ENCODE measurements around the gene ELN.

ELN gene

GRCh38 chr7:74061840-74062539, 34.0 kb downstream of the ELN start:
- Mint-ChIP-seq H3K27me3 (peaks cover 8% of the 10 kb centered on the region), H3K36me3 (no peaks in the 10 kb centered on the region), H3K9me3 (no peaks in the 10 kb centered on the region), H3K4me1 (peaks cover 5% of the 10 kb centered on the region), H3K4me3 (peak overlapping the region; percentile 12), H3K27ac (peak overlapping the region; percentile 99)
- DNase-seq (ENCODE audit: low spot score in 2 of 2) (peak; percentile 54 to 55), ATAC-seq (ENCODE audit: low read depth) (peak; percentile 98)

DNA sequence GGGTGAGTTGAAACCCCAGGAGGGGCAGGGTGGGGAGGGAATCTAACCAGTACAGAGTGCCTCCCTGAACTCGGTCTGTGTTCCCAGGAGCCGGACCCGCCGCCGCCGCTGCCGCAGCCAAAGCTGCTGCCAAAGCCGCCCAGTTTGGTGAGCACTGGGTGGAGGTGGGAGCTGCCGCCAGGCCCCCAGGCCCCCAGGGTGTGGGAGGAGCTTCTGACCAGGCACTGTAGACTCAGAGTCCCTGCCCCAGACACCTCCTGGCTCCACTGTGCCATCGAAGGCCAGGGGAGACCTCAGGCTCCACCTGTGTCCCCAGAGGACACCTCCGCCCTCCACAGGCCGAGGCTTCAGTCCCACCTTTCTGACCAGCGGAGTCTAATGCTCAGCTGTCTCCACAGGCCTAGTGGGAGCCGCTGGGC, 35.3 kb downstream of the ELN start:
- H3K36me3 Mint-ChIP-seq, result no peaks in the 10 kb centered on the region
- H3K27ac Mint-ChIP-seq, result peak overlapping the region; percentile 29
- no peaks in the 10 kb centered on the region for H3K9me3 Mint-ChIP-seq
- no peak for ATAC-seq (ENCODE audit: low read depth)
- peaks cover 3% of the 10 kb centered on the region for H3K27me3 Mint-ChIP-seq
- peaks cover 5% of the 10 kb centered on the region for H3K4me1 Mint-ChIP-seq
- no peak for DNase-seq (ENCODE audit: low spot score in 2 of 2)
- H3K4me3 Mint-ChIP-seq, result no peak overlapping the region

- ATAC-seq (ENCODE audit: low read depth), result no peak
- peaks cover 5% of the 10 kb centered on the region for H3K4me1 Mint-ChIP-seq
- H3K9me3 Mint-ChIP-seq, result no peaks in the 10 kb centered on the region
- DNase-seq (ENCODE audit: low spot score in 2 of 2), result no peak
- H3K4me3 Mint-ChIP-seq, result no peak overlapping the region
- peak overlapping the region; percentile 29 for H3K27ac Mint-ChIP-seq
- H3K27me3 Mint-ChIP-seq, result peaks cover 3% of the 10 kb centered on the region
- H3K36me3 Mint-ChIP-seq, result no peaks in the 10 kb centered on the region
These were observed 35.7 kb downstream of the ELN start for GRCh38 chr7:74063646-74064045.

DNA sequence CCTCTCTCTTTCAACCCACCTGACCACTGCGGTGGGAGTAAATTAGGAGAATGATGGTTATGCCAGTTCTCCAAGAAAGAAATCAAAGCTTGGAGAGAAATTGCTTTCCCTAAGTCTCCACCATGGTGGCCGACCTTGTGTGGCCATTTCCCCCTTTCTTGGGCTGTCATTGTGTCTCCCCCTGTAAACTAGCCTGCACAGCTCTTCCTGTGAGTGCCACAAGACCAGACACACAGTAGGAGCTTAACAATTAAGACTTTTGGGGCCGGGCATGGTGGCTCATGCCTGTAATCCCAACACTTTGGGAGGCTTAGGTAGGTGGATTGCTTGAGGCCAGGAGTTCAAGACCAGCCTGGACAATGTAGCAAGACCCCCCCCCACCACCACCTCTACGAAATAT, 36.7 kb downstream of the ELN start:
- no peaks in the 10 kb centered on the region for H3K9me3 Mint-ChIP-seq
- no peak for ATAC-seq (ENCODE audit: low read depth)

GRCh38 chr7:74066626-74067025, 38.7 kb downstream of the ELN start:
- H3K4me1 Mint-ChIP-seq, result peaks cover 5% of the 10 kb centered on the region
- DNase-seq (ENCODE audit: low spot score in 2 of 2), result no peak
- H3K9me3 Mint-ChIP-seq, result no peaks in the 10 kb centered on the region
- no peaks in the 10 kb centered on the region for H3K36me3 Mint-ChIP-seq
- H3K4me3 Mint-ChIP-seq, result no peak overlapping the region
- peaks cover 3% of the 10 kb centered on the region for H3K27me3 Mint-ChIP-seq
- ATAC-seq (ENCODE audit: low read depth), result no peak
- no peak overlapping the region for H3K27ac Mint-ChIP-seq

More for the DNA sequence above, 36.7 kb downstream of the ELN start:
- Mint-ChIP-seq H3K4me1 (peaks cover 5% of the 10 kb centered on the region), H3K27ac (no peak overlapping the region), H3K36me3 (no peaks in the 10 kb centered on the region), H3K27me3 (peaks cover 3% of the 10 kb centered on the region), H3K4me3 (no peak overlapping the region)
- no peak for DNase-seq (ENCODE audit: low spot score in 2 of 2)

DNA sequence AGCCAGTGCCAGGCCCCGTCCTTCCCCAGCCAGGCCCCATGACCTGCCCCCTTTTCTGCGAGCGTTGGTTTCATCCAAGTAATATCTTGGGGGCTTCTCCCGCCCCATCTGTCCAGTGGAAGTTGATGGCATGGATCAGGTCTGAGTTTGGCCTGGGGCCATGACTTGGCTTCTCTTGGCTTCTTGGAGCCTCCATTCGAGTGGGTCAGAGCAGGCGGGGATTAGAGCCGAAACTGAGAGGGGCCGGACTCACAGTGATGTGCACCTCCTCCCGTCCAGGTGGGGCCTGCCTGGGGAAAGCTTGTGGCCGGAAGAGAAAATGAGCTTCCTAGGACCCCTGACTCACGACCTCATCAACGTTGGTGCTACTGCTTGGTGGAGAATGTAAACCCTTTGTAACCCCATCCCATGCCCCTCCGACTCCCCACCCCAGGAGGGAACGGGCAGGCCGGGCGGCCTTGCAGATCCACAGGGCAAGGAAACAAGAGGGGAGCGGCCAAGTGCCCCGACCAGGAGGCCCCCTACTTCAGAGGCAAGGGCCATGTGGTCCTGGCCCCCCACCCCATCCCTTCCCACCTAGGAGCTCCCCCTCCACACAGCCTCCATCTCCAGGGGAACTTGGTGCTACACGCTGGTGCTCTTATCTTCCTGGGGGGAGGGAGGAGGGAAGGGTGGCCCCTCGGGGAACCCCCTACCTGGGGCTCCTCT, 40.6 kb downstream of the ELN start:
- ATAC-seq (ENCODE audit: low read depth), result no peak
- no peak overlapping the region for H3K4me3 Mint-ChIP-seq

DNA sequence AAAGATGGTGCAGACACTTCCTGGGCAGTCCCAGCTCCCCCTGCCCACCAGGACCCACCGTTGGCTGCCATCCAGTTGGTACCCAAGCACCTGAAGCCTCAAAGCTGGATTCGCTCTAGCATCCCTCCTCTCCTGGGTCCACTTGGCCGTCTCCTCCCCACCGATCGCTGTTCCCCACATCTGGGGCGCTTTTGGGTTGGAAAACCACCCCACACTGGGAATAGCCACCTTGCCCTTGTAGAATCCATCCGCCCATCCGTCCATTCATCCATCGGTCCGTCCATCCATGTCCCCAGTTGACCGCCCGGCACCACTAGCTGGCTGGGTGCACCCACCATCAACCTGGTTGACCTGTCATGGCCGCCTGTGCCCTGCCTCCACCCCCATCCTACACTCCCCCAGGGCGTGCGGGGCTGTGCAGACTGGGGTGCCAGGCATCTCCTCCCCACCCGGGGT, 41.1 kb downstream of the ELN start:
- Mint-ChIP-seq H3K27me3 (peaks cover 3% of the 10 kb centered on the region), H3K4me3 (no peak overlapping the region), H3K27ac (no peak overlapping the region), H3K36me3 (no peaks in the 10 kb centered on the region), H3K4me1 (no peaks in the 10 kb centered on the region), H3K9me3 (no peaks in the 10 kb centered on the region)
- ATAC-seq (ENCODE audit: low read depth) (no peak), DNase-seq (ENCODE audit: low spot score in 2 of 2) (no peak)

More for the DNA sequence above, 40.6 kb downstream of the ELN start:
- H3K27ac Mint-ChIP-seq, result no peak overlapping the region
- no peaks in the 10 kb centered on the region for H3K9me3 Mint-ChIP-seq
- H3K27me3 Mint-ChIP-seq, result peaks cover 3% of the 10 kb centered on the region
- DNase-seq (ENCODE audit: low spot score in 2 of 2), result no peak
- no peaks in the 10 kb centered on the region for H3K36me3 Mint-ChIP-seq
- H3K4me1 Mint-ChIP-seq, result no peaks in the 10 kb centered on the region

DNA sequence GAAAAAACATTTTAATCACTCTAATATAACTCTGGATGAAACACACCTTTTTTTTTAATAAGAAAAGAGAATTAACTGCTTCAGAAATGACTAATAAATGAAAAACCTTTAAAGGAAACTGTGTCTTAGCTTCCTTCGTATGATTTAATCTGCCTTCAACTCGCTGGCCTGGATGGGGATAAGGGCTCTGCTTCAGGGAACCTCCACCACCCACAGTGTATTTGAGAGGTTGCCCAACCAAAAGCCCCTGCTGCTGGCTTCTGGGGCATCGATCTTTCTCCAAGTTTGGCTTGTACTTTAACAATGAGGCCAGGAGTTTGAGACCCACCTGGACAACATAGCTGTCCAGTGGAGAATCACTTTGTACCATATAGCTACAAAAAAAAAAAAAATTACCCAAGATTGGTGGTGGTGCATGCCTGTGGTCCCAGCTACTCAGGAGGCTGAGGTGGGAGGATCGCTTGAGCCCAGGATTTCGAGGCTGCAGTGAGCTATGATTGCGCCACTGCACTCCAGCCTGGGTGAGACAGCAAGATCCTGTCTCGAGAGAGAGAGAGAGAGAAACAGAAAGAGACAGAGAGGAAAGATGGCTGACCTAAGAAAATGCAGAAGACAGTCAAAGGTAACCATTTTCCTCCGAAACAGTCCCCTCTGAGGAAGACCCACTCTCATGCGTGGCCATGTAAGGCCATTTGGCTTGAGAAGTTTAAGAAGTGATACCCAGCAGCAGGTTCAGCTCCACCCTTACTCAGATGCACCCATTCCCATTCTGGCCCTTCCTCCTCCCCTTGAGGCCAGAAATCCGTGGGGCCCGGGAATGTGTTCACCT, 42.0 kb downstream of the ELN start:
- ATAC-seq (ENCODE audit: low read depth) (no peak), DNase-seq (ENCODE audit: low spot score in 2 of 2) (no peak)
- Mint-ChIP-seq H3K9me3 (no peaks in the 10 kb centered on the region), H3K4me3 (no peak overlapping the region), H3K27ac (no peak overlapping the region), H3K4me1 (no peaks in the 10 kb centered on the region), H3K27me3 (peaks cover 3% of the 10 kb centered on the region), H3K36me3 (no peaks in the 10 kb centered on the region)

- H3K36me3 Mint-ChIP-seq, result no peaks in the 10 kb centered on the region
- no peaks in the 10 kb centered on the region for H3K4me1 Mint-ChIP-seq
- H3K27ac Mint-ChIP-seq, result no peak overlapping the region
- H3K4me3 Mint-ChIP-seq, result no peak overlapping the region
- no peak for ATAC-seq (ENCODE audit: low read depth)
- H3K27me3 Mint-ChIP-seq, result peaks cover 3% of the 10 kb centered on the region
- no peak for DNase-seq (ENCODE audit: low spot score in 2 of 2)
- no peaks in the 10 kb centered on the region for H3K9me3 Mint-ChIP-seq
These were observed 42.6 kb downstream of the ELN start for GRCh38 chr7:74070619-74070921.

DNA sequence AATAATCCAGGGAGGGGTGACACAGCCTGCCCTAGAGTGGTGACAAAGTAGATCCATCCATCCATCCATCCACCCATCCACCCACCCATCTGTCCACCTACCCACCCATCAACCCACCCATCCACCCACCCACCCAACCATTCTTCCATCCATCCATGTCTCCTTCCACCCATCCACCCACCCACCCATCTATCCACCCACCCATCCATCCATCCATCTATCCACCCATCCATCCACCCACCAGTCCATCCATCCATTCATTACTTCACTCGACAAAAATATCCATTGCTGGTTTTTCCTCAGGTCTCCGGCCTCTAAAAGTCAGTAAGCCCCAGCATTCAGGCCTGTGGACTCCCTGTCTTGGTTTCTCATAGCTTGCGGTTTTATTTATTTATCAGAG, 43.1 kb downstream of the ELN start:
- ATAC-seq (ENCODE audit: low read depth), result no peak
- no peaks in the 10 kb centered on the region for H3K27me3 Mint-ChIP-seq

DNA sequence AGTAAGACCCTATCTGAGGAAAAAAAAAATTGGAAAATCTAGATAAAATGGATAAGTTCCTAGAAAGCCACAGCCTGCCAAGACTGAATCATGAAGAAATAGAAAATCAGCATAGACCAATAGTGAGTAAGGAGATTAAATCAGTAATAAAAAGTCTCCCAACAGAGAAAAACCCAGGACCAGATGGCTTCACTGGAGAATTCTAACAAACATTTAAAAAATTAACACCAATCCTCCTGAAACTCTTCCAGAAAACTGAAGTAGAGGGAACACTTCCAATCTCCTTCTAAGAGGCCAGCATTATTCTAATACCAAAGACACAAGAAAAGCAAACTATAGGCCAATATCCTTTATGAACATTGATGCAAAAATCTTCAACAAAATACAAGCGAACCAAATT, 46.8 kb downstream of the ELN start:
- Mint-ChIP-seq H3K27me3 (no peaks in the 10 kb centered on the region), H3K4me3 (no peak overlapping the region), H3K27ac (no peak overlapping the region), H3K4me1 (no peaks in the 10 kb centered on the region), H3K36me3 (no peaks in the 10 kb centered on the region), H3K9me3 (no peaks in the 10 kb centered on the region)
- DNase-seq (ENCODE audit: low spot score in 2 of 2), result no peak
- ATAC-seq (ENCODE audit: low read depth), result no peak

More for the DNA sequence above, 43.1 kb downstream of the ELN start:
- Mint-ChIP-seq H3K9me3 (no peaks in the 10 kb centered on the region), H3K36me3 (no peaks in the 10 kb centered on the region), H3K4me1 (no peaks in the 10 kb centered on the region), H3K4me3 (no peak overlapping the region), H3K27ac (no peak overlapping the region)
- DNase-seq (ENCODE audit: low spot score in 2 of 2), result no peak

DNA sequence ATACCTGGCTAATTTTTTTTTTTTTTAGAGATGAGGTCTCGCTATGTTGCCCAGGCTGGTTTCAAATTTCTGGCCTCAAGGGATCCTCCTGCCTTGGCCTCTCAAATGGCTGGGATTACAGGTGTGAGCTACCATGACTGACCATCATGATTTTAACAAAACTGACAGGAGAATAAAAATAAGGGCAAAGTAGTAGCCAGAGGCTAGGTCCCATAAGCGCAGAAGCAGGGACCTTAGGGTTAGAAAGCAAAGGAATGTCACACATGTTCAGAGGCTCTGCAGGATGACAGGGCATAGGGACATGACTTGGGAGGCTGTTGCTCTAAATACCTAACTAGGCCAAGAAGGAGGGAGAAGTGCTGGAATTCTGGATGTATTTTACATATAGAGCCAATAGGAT, 50.5 kb downstream of the ELN start:
- DNase-seq (ENCODE audit: low spot score in 2 of 2), result no peak
- H3K4me1 Mint-ChIP-seq, result no peaks in the 10 kb centered on the region
- ATAC-seq (ENCODE audit: low read depth), result no peak
- no peaks in the 10 kb centered on the region for H3K9me3 Mint-ChIP-seq
- no peaks in the 10 kb centered on the region for H3K27me3 Mint-ChIP-seq
- no peak overlapping the region for H3K27ac Mint-ChIP-seq
- H3K36me3 Mint-ChIP-seq, result no peaks in the 10 kb centered on the region
- no peak overlapping the region for H3K4me3 Mint-ChIP-seq

DNA sequence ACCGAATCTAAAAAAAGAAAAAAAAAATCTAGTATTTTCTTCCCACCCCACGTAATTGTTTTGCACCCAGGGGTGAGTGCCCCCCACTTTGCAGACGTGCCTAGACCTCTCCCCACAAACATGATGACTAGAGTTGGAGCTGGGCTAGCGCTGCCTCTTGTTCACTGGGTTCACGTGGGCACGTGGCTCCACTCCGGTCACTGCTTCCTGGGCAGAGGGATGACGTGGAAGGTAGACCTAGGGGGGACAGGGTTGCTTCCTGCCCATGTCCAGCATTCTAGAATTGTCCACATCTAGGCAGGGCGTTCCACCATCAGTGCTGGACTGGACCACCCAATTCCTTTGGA, 54.8 kb downstream of the ELN start:
- ATAC-seq (ENCODE audit: low read depth) (no peak), DNase-seq (ENCODE audit: low spot score in 2 of 2) (no peak)
- no peak overlapping the region for H3K4me3 Mint-ChIP-seq
- H3K4me1 Mint-ChIP-seq, result peaks cover 10% of the 10 kb centered on the region
- peaks cover 4% of the 10 kb centered on the region for H3K36me3 Mint-ChIP-seq
- H3K9me3 Mint-ChIP-seq, result no peaks in the 10 kb centered on the region
- no peak overlapping the region for H3K27ac Mint-ChIP-seq
- no peaks in the 10 kb centered on the region for H3K27me3 Mint-ChIP-seq

GRCh38 chr7:74083117-74083876, 55.3 kb downstream of the ELN start, which contains the start of gene LIMK1:
LIMK1 (plus strand) TSS chr7:74083804; CDS start chr7:74083991, 187 bp downstream.
- Mint-ChIP-seq H3K9me3 (no peaks in the 10 kb centered on the region), H3K4me1 (peaks cover 10% of the 10 kb centered on the region), H3K36me3 (peaks cover 4% of the 10 kb centered on the region), H3K4me3 (peak within 1 kb of the TSS; percentile 87), H3K27me3 (no peaks in the 10 kb centered on the region), H3K27ac (peak within 1 kb of the TSS; percentile 86)
- ATAC-seq (ENCODE audit: low read depth) (peak; percentile 88), DNase-seq (ENCODE audit: low spot score in 2 of 2) (peak; percentile 80 to 82)
